Measurements from ENCODE around the gene FNIP2.

DNA sequence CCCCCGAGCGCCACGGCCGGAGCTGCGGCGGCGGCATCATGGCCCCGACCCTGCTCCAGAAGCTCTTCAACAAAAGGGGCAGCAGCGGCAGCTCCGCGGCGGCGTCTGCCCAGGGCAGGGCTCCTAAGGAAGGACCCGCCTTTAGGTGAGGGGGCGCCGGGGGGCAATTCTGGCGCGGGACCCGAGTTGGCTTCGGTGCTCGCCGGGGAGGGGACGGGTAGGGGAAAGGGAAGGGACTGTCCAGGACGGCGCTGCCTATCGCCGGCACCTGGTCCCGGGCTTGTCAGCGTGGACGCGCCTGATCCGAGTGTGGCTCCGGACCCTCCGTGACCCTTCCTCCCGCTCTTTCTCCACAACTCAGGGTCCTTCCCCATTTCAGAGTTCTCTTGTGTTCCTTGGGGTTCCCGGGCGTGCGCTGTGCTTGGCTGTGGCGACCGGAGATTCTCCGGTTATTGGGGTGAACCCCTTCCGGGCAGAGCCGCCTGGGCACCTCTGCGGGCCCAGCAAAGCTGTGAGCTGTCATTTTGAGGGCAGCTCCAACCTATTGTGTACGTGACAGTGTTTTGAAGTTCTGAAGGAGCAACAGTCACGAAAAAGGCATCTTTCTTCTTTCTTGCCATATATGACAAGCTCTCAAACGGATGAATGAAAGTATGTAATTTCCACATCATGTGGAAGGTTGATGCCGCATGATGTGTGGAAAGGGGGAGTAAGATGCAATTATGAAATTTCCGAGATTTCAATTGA is 522 bp downstream of the FNIP2 start:
- TF ChIP-seq, protein P1, sequence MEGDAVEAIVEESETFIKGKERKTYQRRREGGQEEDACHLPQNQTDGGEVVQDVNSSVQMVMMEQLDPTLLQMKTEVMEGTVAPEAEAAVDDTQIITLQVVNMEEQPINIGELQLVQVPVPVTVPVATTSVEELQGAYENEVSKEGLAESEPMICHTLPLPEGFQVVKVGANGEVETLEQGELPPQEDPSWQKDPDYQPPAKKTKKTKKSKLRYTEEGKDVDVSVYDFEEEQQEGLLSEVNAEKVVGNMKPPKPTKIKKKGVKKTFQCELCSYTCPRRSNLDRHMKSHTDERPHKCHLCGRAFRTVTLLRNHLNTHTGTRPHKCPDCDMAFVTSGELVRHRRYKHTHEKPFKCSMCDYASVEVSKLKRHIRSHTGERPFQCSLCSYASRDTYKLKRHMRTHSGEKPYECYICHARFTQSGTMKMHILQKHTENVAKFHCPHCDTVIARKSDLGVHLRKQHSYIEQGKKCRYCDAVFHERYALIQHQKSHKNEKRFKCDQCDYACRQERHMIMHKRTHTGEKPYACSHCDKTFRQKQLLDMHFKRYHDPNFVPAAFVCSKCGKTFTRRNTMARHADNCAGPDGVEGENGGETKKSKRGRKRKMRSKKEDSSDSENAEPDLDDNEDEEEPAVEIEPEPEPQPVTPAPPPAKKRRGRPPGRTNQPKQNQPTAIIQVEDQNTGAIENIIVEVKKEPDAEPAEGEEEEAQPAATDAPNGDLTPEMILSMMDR (IDR thresholded peaks at IDR 0.05; ENCODE audit: poor library complexity, severe bottlenecking) = no peak
- TF ChIP-seq POLR2AphosphoS5 (IDR thresholded peaks at IDR 0.05) (peak; percentile 59), EZH2 (IDR thresholded peaks at IDR 0.05; ENCODE audit: borderline replicate concordance, insufficient read depth, low read length, poor library complexity, severe bottlenecking) (no peak)

Data from neural cell (in vitro differentiated cells).